ENCODE data around the gene SLC25A18.
"Not testable (repeated sequence)": the region's sequence is repeated elsewhere in the genome, so short reads cannot be mapped to it uniquely, and the experiment has no call there.

SLC25A18 gene

GRCh38 chr22:17562906-17563870 is at the start of gene SLC25A18:
Gene SLC25A18, plus strand, starts transcription at chr22:17563498. Its CDS starts 16,447 bp downstream, at chr22:17579945.
- no peak for DNase-seq

- DNase-seq, result no peak
These were observed 49.7 kb upstream of the SLC25A18 start for GRCh38 chr22:17513612-17514011.

- no peak for DNase-seq
These were observed 49.2 kb upstream of the SLC25A18 start for GRCh38 chr22:17514084-17514483.

- DNase-seq, result no peak
These were observed 44.9 kb upstream of the SLC25A18 start for GRCh38 chr22:17518406-17518805.

GRCh38 chr22:17521971-17522370 is 41.3 kb upstream of the SLC25A18 start:
- not testable (repeated sequence) for DNase-seq

- DNase-seq, result no peak
These were observed 39.4 kb upstream of the SLC25A18 start for GRCh38 chr22:17523925-17524324.

GRCh38 chr22:17536269-17536668 is 27.0 kb upstream of the SLC25A18 start:
- no peak for DNase-seq

- DNase-seq, result no peak
These were observed 26.1 kb upstream of the SLC25A18 start for GRCh38 chr22:17537155-17537554.

- DNase-seq, result no peak
These were observed 22.8 kb upstream of the SLC25A18 start for GRCh38 chr22:17540481-17540880.

GRCh38 chr22:17541476-17541875 is 21.8 kb upstream of the SLC25A18 start:
- DNase-seq, result no peak

GRCh38 chr22:17542452-17542851 is 20.8 kb upstream of the SLC25A18 start:
- DNase-seq, result no peak

GRCh38 chr22:17548010-17548755 is 15.1 kb upstream of the SLC25A18 start:
- no peak for DNase-seq

- no peak for DNase-seq
These were observed 14.6 kb upstream of the SLC25A18 start for GRCh38 chr22:17548756-17549035.

- DNase-seq, result no peak
These were observed 14.1 kb upstream of the SLC25A18 start for GRCh38 chr22:17549183-17549582.

- no peak for DNase-seq
These were observed 13.6 kb upstream of the SLC25A18 start for GRCh38 chr22:17549655-17550054.

- no peak for DNase-seq
These were observed 10.6 kb upstream of the SLC25A18 start for GRCh38 chr22:17552737-17553136.

GRCh38 chr22:17554814-17555213 is 8.5 kb upstream of the SLC25A18 start:
- no peak for DNase-seq

GRCh38 chr22:17559188-17559587 is 4.1 kb upstream of the SLC25A18 start:
- no peak for DNase-seq

- no peak for DNase-seq
These were observed 666 bp downstream of the SLC25A18 start for GRCh38 chr22:17563936-17564391.

GRCh38 chr22:17566016-17566687 is 2.9 kb downstream of the SLC25A18 start:
- not testable (repeated sequence) for DNase-seq

- no peak for DNase-seq
These were observed 3.5 kb downstream of the SLC25A18 start for GRCh38 chr22:17566776-17567175.

- DNase-seq, result no peak
These were observed 6.7 kb downstream of the SLC25A18 start for GRCh38 chr22:17569971-17570511.

Measured in CD4-positive, alpha-beta T cell treated with Interleukin-10 for 1 hour (primary cell).